ENCODE data around the gene WDR70.

DNA sequence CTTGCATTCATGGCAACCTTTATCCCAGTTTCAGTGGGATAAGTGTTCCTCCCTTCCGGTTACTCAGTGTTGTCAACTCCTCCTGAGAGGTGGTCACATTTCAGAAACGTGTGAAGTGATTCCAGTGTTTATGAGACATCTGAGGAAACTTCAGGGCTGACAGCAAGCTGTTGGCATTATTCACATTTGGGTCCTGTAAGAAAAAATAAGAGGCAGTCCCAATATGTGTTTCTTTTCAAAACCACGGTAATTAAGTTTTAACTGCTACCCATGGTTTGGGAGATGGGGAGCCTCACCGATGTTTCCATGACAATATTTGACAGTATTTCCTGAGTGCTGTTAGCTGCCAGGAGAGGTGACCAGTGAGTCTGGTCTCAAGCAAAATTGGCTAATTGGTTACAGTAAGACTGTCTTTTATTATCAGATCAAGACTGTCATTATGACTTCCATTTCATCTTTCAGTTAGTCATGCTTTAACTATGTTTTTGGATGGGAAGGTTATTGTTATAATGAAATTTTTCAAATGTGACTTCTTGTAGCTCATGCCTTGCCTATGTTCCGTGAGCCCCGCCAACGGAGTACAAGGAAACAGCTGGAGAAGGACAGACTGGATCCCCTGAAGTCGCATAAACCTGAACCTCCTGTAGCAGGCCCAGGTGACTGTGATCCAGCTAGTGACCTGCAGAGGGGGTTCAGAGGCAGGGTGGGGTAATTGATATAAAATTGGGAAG is 345.4 kb downstream of the WDR70 start:
- TF ChIP-seq, protein P1, sequence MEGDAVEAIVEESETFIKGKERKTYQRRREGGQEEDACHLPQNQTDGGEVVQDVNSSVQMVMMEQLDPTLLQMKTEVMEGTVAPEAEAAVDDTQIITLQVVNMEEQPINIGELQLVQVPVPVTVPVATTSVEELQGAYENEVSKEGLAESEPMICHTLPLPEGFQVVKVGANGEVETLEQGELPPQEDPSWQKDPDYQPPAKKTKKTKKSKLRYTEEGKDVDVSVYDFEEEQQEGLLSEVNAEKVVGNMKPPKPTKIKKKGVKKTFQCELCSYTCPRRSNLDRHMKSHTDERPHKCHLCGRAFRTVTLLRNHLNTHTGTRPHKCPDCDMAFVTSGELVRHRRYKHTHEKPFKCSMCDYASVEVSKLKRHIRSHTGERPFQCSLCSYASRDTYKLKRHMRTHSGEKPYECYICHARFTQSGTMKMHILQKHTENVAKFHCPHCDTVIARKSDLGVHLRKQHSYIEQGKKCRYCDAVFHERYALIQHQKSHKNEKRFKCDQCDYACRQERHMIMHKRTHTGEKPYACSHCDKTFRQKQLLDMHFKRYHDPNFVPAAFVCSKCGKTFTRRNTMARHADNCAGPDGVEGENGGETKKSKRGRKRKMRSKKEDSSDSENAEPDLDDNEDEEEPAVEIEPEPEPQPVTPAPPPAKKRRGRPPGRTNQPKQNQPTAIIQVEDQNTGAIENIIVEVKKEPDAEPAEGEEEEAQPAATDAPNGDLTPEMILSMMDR (IDR thresholded peaks at IDR 0.05), result no peak
- TF ChIP-seq EP300 (IDR thresholded peaks at IDR 0.05) (no peak), POLR2AphosphoS5 (IDR thresholded peaks at IDR 0.05) (no peak)

All from suprapubic skin (tissue), 4 donors.